K562 (cell line): Measurements from ENCODE around the gene PUM1. TPM values are rescaled to one million over a fixed set of nuclear protein-coding genes. Genes with fewer than 3 reads are reported as not detected.
A peak's percentile ranks its signal among the peaks of the same experiment; 100 is the strongest.
"Not testable (repeated sequence)": the region's sequence is repeated elsewhere in the genome, so short reads cannot be mapped to it uniquely, and the experiment has no call there.

ENCODE experiments used
- ATAC-seq: fragments of 200-7000 bp; cut with Tn5 transposase; 3 replicates; pipeline ENCODE4 v1.9.1; 2020; ENCODE audit warnings: moderate library complexity
- BruUV-seq: library from RNA; stranded (reverse); fragments of 400-500 nt; replicated peaks from 2 replicates; lab custom pipeline; 2021; lab: Mats Ljungman, UMichigan
- CTCF ChIA-PET: fragments of 300-600 bp; formaldehyde crosslinking; extraction: SDS; loops from one replicate; lab custom pipeline; 2021; ENCODE audit warnings: low intra/inter-chr PET ratio; lab: Yijun Ruan, JAX
- POLR2A ChIA-PET: fragments of 300-600, 350-650 bp; sonication (Branson Sonifier 250); formaldehyde crosslinking; extraction: SDS; loops from one replicate; lab custom pipeline; 2021; ENCODE audit warnings: antibody characterized with exemption, inconsistent platforms; lab: Yijun Ruan, JAX
- DNase-seq, 4 experiments: peaks; one replicate each; pipeline versions ENCODE4 v3.0.0 to v3.0.0-alpha.2; 2011 to 2018; ENCODE audit warnings: low spot score in 3 of 4, mixed read lengths in 3 of 4; ENCODE audit errors: extremely low read depth in 1 of 4
- FAIRE-seq: peaks from 2 replicates; lab custom pipeline; 2011; peaks lifted over from hg19 to GRCh38; lab: Jason Lieb, UNC
- H2AFZ ChIP-seq: 2 replicates; pipeline ENCODE4 v1.6.0; 2011; ENCODE audit warnings: low read depth, low read length, control low read depth, inconsistent platforms
- H3K27ac ChIP-seq: fragments of 200-600 bp; 3 replicates; pipeline ENCODE4 v1.8.0; 2011; ENCODE audit warnings: low read depth, mild to moderate bottlenecking, control low read depth, inconsistent platforms, low read length, moderate library complexity, mixed read lengths; ENCODE audit errors: extremely low read depth
- H3K27me3 ChIP-seq, 2 experiments: fragments of 300-600 bp in 1 of 2; 2 replicates in 1 of 2; 3 replicates in 1 of 2; pipeline versions ENCODE4 v1.6.0 to v1.8.0; 2011; ENCODE audit warnings: inconsistent platforms in 2 of 2, low read length in 2 of 2, mild to moderate bottlenecking in 1 of 2, mixed read lengths in 1 of 2, moderate library complexity in 1 of 2; ENCODE audit not compliant: control insufficient read depth in 2 of 2, insufficient read depth in 2 of 2
- H3K36me3 ChIP-seq: fragments of 300-600 bp; 3 replicates; pipeline ENCODE4 v1.8.0; 2011; ENCODE audit warnings: mild to moderate bottlenecking, low read length, inconsistent platforms; ENCODE audit not compliant: control insufficient read depth, insufficient read depth
- H3K4me1 ChIP-seq, 2 experiments: fragments of 200-600 bp in 1 of 2; replicated peaks in 1 of 2; 2 replicates in 1 of 2; 3 replicates in 1 of 2; pipeline versions ENCODE4 v1.5.1 to v1.8.0; 2011; ENCODE audit warnings: inconsistent platforms in 2 of 2, low read length in 2 of 2, mild to moderate bottlenecking in 1 of 2, mixed read lengths in 1 of 2, moderate library complexity in 1 of 2; ENCODE audit not compliant: control insufficient read depth in 2 of 2, insufficient read depth in 2 of 2
- H3K4me2 ChIP-seq: 2 replicates; pipeline ENCODE4 v1.6.1; 2011; ENCODE audit warnings: low read length, control low read depth, inconsistent platforms, mixed read lengths; ENCODE audit not compliant: insufficient read depth
- H3K4me3 ChIP-seq: fragments of 200-600 bp; sonication (generic), shearing (Covaris generic); 2 replicates; pipeline ENCODE4 v1.5.1; 2016; ENCODE audit warnings: control low read depth, inconsistent platforms
- H3K79me2 ChIP-seq: fragments of 200-600 bp; 3 replicates; pipeline ENCODE4 v1.8.0; 2011; ENCODE audit warnings: low read length, inconsistent platforms; ENCODE audit not compliant: control insufficient read depth, insufficient read depth
- H3K9ac ChIP-seq, 2 experiments: 2 replicates each; pipeline versions ENCODE4 v1.6.0 to v1.6.1; 2011; ENCODE audit warnings: low read depth in 2 of 2, low read length in 2 of 2, control low read depth in 1 of 2, inconsistent platforms in 1 of 2, mild to moderate bottlenecking in 1 of 2, mixed read lengths in 1 of 2; ENCODE audit not compliant: insufficient read depth in 1 of 2
- H3K9me1 ChIP-seq: one replicate; pipeline ENCODE4 v1.6.0; 2011; ENCODE audit warnings: inconsistent platforms, mild to moderate bottlenecking, low read length, moderate library complexity; ENCODE audit not compliant: control insufficient read depth, insufficient read depth
- H3K9me3 ChIP-seq: replicated peaks from 2 replicates; pipeline ENCODE4 v1.5.1; 2011; ENCODE audit warnings: low read depth, low read length, inconsistent platforms; ENCODE audit not compliant: control insufficient read depth, insufficient read depth
- H4K20me1 ChIP-seq: replicated peaks from 2 replicates; pipeline ENCODE4 v1.6.1; 2011; ENCODE audit warnings: low read length, inconsistent platforms, mixed read lengths; ENCODE audit not compliant: control insufficient read depth, insufficient read depth
- HNRNPK ChIP-seq: fragments of 200-400 bp; formaldehyde crosslinking; IDR thresholded peaks from one replicate; pipeline ENCODE4 v1.6.1; 2018; ENCODE audit warnings: mild to moderate bottlenecking, low read depth, low read length; ENCODE audit not compliant: poor library complexity, severe bottlenecking
- LARP7 ChIP-seq: fragments of 450-650 bp; IDR thresholded peaks from 2 replicates; pipeline ENCODE4 v1.6.1; 2016
- ZKSCAN1 ChIP-seq: fragments of 150-350 bp; IDR thresholded peaks from 2 replicates; pipeline ENCODE4 v1.6.1; 2016; ENCODE audit warnings: low read depth, low read length
- ZNF507 ChIP-seq: conservative IDR thresholded peaks from 2 replicates; pipeline ENCODE4 v1.6.1; 2017; ENCODE audit warnings: missing genetic modification characterization, missing compliant biosample characterization
- WGBS: fragments of 100-300 bp; shearing (Covaris generic); methylation state at CpG from one replicate; pipeline ENCODE4 v1.1.6; 2016; ENCODE audit warnings: low coverage, mixed read lengths; ENCODE audit not compliant: insufficient coverage; ENCODE audit errors: missing lambda C conversion rate; 5-methylcytosine and 5-hydroxymethylcytosine counted together
- in situ Hi-C: fragments of 300-500 bp; cut with MboI; formaldehyde crosslinking; loops from 4 replicates; pipeline ENCODE4 v1.15.0; 2018; ENCODE audit warnings: inconsistent platforms, mixed read lengths
- intact Hi-C: fragments of 100-400 bp; cut with micrococcal nuclease; formaldehyde crosslinking; loops from 2 replicates; pipeline ENCODE4 v1.14.2; 2022
- polyA plus RNA-seq, 8 experiments: library from polyadenylated mRNA; depleted of rRNA in 4 of 8; stranded (reverse) in 5 of 8; unstranded in 3 of 8; fragments of >200 nt; fragmentation: Nextera tagmentation in 2 of 8; fragmentation: Illumina TruSeq in 1 of 8; extraction: Ambion mirVana in 2 of 8; extraction: Trizol in 1 of 8; gene quantifications; 2 replicates each; pipeline versions ENCODE4 v1.2.1 to v1.2.3, GENCODE V29; 2011 to 2014; ENCODE audit warnings: inconsistent platforms in 1 of 8, missing spikeins in 1 of 8
- total RNA-seq, 7 experiments: library from RNA; depleted of rRNA in 6 of 7; stranded (reverse); fragments of >200 nt in 6 of 7; fragmentation: Illumina TruSeq in 2 of 7; extraction: Trizol in 2 of 7; gene quantifications; 2 replicates each; pipeline versions ENCODE4 v1.2.1 to v1.2.3, GENCODE V29; 2011 to 2021; ENCODE audit warnings: low replicate concordance in 1 of 7
- TF ChIP-seq, protein P1 (sequence below): sonication (generic); formaldehyde crosslinking; IDR thresholded peaks from 2 replicates; pipeline ENCODE4 v1.5.0; 2020; ENCODE audit warnings: missing genetic modification reagents

PUM1 gene
- total and polyA plus RNA-seq, 9 of the 15 experiments (the other 6 are each of a cell fraction or from before 2014, with no cell fraction given): 37.7 to 104 (median 55.7) TPM

DNA sequence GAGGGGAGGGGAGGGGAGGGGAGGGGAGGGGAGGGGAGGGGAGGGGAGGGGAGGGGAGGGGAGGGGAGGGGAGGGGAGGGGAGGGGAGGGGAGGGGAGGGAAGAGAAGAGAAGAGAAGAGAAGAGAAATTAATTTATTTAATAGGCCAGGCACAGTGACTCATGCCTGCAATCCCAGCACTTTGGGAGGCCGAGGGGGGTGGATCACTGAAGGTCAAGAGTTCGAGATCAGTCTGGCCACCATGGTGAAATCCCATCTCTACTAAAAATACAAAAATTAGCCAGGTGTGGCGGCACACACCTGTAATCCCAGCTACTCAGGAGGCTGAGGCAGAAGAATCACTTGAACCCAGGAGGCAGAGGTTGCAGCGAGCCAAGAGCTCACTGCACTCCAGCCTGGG, 93.2 kb downstream of the PUM1 start:
- in situ Hi-C loops, H3K4me2 ChIP-seq, POLR2A ChIA-PET, H3K9ac ChIP-seq, H3K27me3 ChIP-seq, DNase-seq, ATAC-seq, CTCF ChIA-PET, BruUV-seq, H3K27ac ChIP-seq, H2AFZ ChIP-seq, FAIRE-seq, H3K4me3 ChIP-seq, H3K9me3 ChIP-seq, H3K9me1 ChIP-seq, H3K4me1 ChIP-seq, H4K20me1 ChIP-seq: not testable (repeated sequence)
- 92% methylated on average over 4 of the region's 4 CpGs for WGBS
- peaks cover 89% of the 10 kb centered on the region for H3K36me3 ChIP-seq
- intact Hi-C loops: loop anchor here (10.0 kb wide), 1 partner anchor 182 kb away; no protein-coding TSS in a partner anchor
- H3K79me2 ChIP-seq: peaks cover 69% of the 10 kb centered on the region
- TF ChIP-seq HNRNPK: peak; percentile 48

DNA sequence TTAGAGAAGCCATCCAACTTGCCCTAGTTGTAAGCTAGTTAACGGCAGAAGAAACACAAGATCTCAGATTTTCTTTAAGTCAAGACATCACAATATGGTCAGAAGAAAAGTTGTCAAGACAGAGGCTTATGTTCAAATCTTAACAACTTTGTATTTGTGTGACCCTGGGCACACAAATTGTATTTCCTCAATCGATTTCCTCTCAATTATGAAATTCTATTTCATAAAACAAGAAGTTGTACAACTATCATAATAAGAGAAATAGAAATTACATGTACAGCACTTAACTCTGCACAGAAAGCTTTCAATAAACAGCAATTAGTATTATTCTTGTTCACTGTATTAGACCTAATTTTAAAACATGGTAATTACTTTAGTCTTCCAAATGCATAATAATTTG, 94.0 kb downstream of the PUM1 start:
- intact Hi-C loops: loop anchor here (10.0 kb wide), 1 partner anchor 183 kb away; no protein-coding TSS in a partner anchor
- 80% methylated on average over 2 of the region's 2 CpGs for WGBS
- POLR2A ChIA-PET: interaction anchor here (0.6 kb wide), 1 partner anchor 251 kb away, joined by 3 read pairs; no protein-coding TSS in a partner anchor
- CTCF ChIA-PET: no interaction called here
- H4K20me1 ChIP-seq: no peaks in the 10 kb centered on the region; the same call in 1 of the 2 replicates
- peaks cover 66% of the 10 kb centered on the region for H3K79me2 ChIP-seq
- no peaks in the 10 kb centered on the region for H3K9me1 ChIP-seq
- H3K9ac ChIP-seq: no peak overlapping the region
- no peak overlapping the region for H2AFZ ChIP-seq
- FAIRE-seq: no peak
- H3K9me3 ChIP-seq: no peaks in the 10 kb centered on the region
- H3K27me3 ChIP-seq: no peaks in the 10 kb centered on the region
- DNase-seq: no peak
- H3K4me2 ChIP-seq: no peak overlapping the region
- H3K27ac ChIP-seq: no peak overlapping the region
- H3K36me3 ChIP-seq: peaks cover 89% of the 10 kb centered on the region
- TF ChIP-seq, protein P1, sequence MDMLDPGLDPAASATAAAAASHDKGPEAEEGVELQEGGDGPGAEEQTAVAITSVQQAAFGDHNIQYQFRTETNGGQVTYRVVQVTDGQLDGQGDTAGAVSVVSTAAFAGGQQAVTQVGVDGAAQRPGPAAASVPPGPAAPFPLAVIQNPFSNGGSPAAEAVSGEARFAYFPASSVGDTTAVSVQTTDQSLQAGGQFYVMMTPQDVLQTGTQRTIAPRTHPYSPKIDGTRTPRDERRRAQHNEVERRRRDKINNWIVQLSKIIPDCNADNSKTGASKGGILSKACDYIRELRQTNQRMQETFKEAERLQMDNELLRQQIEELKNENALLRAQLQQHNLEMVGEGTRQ (CRISPR knock-in tag): no peak
- no peak for TF ChIP-seq LARP7
- TF ChIP-seq ZKSCAN1: no peak
- 0 out of 2 replicates have a peak, but pooled peaks have one; percentile 4 for TF ChIP-seq ZNF507 (tag)
- no peak for ATAC-seq
- no TSS peak for BruUV-seq
- in situ Hi-C loops: no loop called here
- H3K4me3 ChIP-seq: no peak overlapping the region
- no peaks in the 10 kb centered on the region; a peak in 1 of 5 replicates for H3K4me1 ChIP-seq
